NCI-H526 (cell line): ENCODE measurements around the gene OR2F1.

Source experiments
- DNase-seq, 2 experiments: peaks; one replicate each; lab custom pipeline; 2025; lab: John Stamatoyannopoulos, UW

OR2F1 gene

GRCh38 chr7:143954544-143954943 lies at the start of gene OR2F1:
OR2F1 (plus strand) TSS chr7:143954844; CDS start chr7:143959971, 5,127 bp downstream.
- no peak for DNase-seq

- DNase-seq, result no peak
Measured at GRCh38 chr7:143905509-143905908, 49.1 kb upstream of the OR2F1 start.

- no peak for DNase-seq
Measured at GRCh38 chr7:143906151-143906550, 48.5 kb upstream of the OR2F1 start.

- DNase-seq, result no peak
Measured at GRCh38 chr7:143906895-143907294, 47.7 kb upstream of the OR2F1 start.

- DNase-seq, result no peak
Measured at GRCh38 chr7:143908120-143908519, 46.5 kb upstream of the OR2F1 start.

- no peak for DNase-seq
Measured at GRCh38 chr7:143909863-143910262, 44.8 kb upstream of the OR2F1 start.

- DNase-seq, result no peak
Measured at GRCh38 chr7:143910473-143911248, 44.0 kb upstream of the OR2F1 start.

- no peak for DNase-seq
Measured at GRCh38 chr7:143913945-143914615, 40.6 kb upstream of the OR2F1 start.

- no peak for DNase-seq
Measured at GRCh38 chr7:143914938-143915652, 39.5 kb upstream of the OR2F1 start.

GRCh38 chr7:143924851-143925250 lies 29.8 kb upstream of the OR2F1 start:
- no peak for DNase-seq

- DNase-seq, result no peak
Measured at GRCh38 chr7:143929224-143929920, 25.3 kb upstream of the OR2F1 start.

- DNase-seq, result no peak
Measured at GRCh38 chr7:143931739-143932138, 22.9 kb upstream of the OR2F1 start.

- DNase-seq, result no peak
Measured at GRCh38 chr7:143934526-143935325, 19.9 kb upstream of the OR2F1 start, which contains the start of gene OR2F2. OR2F2 (plus strand) TSS chr7:143935233; CDS start chr7:143935233, 0 bp downstream.

- DNase-seq, result no peak
Measured at GRCh38 chr7:143936087-143937009, 18.3 kb upstream of the OR2F1 start.

- no peak for DNase-seq
Measured at GRCh38 chr7:143938379-143939243, 16.0 kb upstream of the OR2F1 start.

GRCh38 chr7:143945423-143945822 lies 9.2 kb upstream of the OR2F1 start:
- DNase-seq, result no peak

GRCh38 chr7:143947111-143947510 lies 7.5 kb upstream of the OR2F1 start:
- no peak for DNase-seq

- no peak for DNase-seq
Measured at GRCh38 chr7:143948733-143949132, 5.9 kb upstream of the OR2F1 start.

- no peak for DNase-seq
Measured at GRCh38 chr7:143953421-143953820, 1.2 kb upstream of the OR2F1 start.
